Measurements from ENCODE around the gene KDSR.
A peak's percentile ranks its signal among the peaks of the same experiment; 100 is the strongest.

The KDSR gene

DNA sequence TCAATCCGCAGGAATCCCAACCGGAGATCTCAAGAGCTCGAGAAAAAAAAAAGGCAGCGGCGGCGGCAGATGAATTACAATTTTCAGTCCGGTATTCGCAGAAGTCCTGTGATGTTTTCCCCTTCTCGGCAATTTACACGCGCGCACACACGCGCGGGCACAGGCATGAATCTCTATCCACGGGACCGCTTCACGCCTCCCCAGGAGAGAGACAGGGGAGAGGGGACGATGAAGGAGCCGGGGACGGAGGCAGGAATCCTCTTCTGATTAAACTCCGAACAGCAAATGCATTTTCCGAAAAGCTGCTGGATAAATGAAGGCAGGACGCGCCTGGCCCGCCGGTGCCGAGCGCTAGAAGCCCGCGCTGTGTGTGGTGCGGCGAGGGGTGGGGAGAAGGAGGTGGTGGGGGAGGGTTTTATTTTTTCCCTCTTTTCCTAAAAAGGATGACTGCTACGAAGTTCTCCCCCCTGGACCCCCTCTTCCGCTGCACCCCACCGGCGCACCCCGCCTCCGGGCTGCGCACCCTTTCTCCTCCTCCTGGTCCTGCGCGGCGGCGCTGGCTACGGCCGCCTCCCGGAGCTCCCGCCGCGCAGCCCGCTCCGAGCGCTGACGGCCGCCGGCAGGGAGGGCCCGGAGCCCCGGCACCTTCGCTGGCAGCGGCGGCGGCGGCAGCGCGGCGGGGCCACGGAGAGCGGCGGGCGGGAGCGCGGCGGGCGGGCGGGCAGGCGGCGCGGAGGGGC is 47.5 kb downstream of the KDSR start, which contains the start of gene BCL2:
BCL2 (minus strand) TSS at position 387 of the 740 bp plus-strand sequence.
- peak; percentile 45 to 68 for DNase-seq

DNA sequence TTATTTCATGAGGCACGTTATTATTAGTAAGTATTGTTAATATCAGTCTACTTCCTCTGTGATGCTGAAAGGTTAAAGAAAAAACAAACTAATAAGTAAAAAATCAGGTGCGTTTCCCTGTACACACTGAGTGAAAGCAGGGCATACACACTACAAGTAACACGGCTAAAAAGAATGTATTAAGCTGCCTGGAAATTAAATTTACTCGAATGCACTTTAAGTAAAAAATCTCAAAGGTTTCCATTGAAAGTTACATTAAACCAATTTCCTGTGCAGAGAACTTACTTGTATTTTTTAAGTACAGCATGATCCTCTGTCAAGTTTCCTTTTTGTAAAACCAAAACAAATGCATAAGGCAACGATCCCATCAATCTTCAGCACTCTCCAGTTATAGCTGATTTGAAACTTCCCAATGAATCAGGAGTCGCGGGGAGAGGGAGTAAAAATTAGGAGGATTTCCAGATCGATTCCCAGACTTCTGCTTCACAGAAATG is 48.1 kb downstream of the KDSR start:
- DNase-seq: peak in 1 of 2 experiments; percentile 37

DNA sequence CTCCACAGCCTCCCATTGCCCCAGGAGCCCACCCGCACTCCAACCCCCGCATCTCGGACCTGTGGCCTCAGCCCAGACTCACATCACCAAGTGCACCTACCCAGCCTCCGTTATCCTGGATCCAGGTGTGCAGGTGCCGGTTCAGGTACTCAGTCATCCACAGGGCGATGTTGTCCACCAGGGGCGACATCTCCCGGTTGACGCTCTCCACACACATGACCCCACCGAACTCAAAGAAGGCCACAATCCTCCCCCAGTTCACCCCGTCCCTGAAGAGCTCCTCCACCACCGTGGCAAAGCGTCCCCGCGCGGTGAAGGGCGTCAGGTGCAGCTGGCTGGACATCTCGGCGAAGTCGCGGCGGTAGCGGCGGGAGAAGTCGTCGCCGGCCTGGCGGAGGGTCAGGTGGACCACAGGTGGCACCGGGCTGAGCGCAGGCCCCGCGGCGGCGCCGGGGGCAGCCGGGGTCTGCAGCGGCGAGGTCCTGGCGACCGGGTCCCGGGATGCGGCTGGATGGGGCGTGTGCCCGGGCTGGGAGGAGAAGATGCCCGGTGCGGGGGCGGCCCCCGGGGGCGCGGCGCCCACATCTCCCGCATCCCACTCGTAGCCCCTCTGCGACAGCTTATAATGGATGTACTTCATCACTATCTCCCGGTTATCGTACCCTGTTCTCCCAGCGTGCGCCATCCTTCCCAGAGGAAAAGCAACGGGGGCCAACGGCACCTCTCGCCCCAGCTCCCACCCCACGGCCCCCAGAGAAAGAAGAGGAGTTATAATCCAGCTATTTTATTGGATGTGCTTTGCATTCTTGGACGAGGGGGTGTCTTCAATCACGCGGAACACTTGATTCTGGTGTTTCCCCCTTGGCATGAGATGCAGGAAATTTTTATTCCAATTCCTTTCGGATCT is 48.8 kb downstream of the KDSR start:
- DNase-seq: peak; percentile 72 to 76

DNA sequence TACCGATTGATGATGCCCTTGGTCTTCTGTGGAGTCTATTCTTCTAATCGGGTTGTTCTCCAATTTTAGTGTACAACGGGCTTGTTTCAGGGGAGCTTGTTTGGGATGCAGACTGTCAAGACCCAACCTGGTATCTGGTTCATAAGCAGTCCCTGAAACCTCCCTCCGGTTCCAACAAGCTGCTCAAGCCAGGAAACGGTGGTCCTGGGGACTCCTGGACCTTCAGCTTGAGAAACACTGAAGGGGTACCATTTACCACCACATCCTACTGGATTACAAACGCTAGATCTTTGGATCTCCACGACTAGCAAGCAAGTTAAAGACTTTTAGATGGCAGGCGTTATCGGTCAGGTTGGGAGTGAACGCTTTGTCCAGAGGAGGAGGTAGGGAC is 49.5 kb downstream of the KDSR start:
- no peak for DNase-seq

DNA sequence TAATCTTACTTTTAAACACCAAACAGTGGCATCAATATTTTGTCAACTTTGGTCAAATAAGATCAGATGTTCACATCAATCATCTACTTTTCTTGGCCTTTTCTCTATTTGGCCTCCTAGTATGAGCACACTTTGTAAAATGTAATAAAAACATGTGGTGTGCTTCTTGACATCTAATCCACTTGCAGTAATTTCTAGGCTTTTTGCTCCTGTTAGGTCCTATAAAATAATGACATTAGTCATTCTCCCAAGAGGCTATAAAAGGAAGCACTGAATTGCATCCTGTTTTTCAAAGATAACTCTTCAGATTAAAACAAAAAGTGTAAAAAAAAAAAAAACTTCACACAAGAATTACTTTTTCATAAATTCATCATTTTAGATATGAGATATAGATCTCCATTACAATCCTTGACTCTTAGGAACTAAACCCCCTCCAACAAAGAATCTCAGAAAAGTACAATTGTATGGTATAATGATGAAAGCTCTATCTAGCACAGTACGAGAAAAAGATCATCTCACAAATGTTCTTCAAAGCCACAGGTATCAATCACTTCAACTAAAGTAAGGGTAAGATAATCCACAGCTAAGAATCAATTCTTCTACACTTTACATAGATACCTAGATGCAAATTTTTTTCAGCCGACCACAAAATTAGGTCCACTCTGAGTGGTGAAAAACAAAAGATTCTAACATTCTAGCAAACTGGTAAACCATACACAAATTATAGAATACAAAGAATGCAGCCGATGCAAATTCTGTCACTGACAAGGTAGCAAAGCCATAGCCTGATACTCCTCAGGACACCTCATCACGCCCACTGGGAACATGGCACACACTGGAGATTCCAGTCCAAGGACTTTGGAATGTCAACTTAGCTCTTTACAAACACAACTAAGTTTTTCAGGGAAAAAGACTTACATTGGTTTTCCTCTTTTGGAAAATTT is 50.1 kb downstream of the KDSR start:
- DNase-seq: no peak

DNA sequence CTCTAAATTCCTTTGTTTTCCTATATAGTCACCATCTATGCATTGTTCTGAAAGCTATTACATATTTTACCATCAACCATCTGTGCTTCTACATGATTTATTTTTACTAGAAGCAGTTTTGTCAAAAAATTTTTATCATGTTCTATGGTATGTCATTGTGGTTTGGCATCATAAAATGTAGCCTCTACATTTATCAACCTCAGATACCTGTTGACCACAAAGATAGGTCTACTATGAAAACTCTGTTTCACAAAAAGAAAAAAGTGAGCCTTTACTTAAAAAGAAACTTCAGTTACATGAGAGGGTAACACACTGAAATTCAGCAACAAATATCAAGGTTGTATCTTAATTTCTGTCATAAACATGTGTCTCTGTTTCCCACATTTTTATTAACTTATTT is 51.1 kb downstream of the KDSR start:
- DNase-seq: no peak

DNA sequence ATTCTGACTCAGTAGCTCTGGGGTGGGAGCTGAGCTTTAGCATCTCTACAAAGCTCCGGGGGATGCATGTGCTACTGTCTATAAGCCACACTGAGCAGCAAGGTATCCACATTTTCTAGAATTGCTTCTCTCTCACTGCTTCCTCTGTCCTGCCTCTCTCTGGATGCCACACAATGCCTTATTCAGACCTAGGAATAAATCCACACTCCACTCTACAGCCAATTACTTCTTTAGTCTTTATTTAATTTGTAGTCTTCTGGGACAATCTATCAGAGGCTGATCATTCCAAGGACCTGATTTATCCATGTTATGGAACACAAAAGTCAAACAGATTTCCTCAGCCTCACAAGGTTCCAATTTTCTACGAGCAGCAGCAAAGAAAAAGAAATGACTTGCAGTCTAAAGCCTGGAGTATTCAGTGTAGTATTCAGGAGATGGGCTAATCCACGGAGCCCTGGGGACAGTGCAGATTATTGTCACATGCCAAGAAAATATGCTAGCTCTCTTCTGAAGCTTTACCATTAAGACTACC is 51.8 kb downstream of the KDSR start:
- DNase-seq: no peak

DNA sequence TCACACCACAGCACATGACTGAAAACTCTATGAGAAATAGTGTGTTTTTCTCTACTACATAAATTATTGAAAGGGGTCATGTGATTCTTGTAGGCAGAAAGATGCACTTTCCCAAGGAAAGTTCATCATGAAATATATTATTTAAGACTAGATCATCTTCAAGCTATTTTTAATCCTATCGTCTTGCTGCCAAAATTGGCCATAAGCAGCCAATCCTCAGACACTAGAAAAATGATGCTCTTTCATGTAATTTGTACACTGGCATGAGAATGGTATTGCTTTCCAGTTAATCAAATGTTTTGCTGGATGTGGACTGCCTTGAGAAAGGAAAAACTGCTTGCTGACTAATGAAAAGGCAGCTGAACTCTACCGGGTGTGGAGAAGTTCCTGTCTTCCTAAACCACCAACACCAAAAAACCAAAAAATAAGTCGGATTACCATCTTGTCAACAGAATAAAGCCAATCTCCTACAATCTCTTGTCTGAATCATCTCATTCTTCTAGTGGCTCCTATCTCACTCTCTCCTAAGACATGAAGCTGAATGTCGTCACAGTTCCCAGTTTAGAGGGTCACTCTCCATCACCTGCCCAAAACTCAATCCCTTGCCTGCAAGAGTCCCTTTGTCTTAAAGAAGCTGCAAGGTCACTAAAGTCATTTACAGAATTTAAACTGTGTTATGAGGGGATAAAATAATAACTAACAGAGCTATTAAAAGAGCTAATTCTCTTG is 52.8 kb downstream of the KDSR start:
- no peak for DNase-seq

DNA sequence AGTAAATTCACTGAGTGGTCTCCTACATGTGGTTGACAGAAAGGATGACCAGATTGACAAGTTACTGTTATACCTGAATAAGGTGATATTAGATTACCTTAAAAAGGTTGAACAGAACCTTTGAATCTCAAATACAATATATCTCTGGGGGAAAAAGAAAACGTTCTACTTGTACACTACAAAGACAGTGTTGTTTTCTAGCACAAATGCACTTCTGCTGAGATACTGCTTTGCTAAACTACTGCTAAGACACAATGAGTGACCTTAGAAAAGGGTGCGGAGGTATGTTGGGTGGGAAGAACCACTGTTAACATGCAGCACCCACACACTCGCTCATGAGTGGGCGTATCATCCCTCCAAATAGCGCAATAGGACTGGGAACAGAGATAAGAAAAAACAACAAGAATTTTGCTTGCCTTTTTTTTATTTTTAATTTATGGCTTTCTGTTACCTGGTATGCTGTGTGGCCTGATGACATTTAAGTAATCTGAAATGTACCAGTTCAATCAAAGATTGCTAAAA is 53.5 kb downstream of the KDSR start:
- no peak for DNase-seq

DNA sequence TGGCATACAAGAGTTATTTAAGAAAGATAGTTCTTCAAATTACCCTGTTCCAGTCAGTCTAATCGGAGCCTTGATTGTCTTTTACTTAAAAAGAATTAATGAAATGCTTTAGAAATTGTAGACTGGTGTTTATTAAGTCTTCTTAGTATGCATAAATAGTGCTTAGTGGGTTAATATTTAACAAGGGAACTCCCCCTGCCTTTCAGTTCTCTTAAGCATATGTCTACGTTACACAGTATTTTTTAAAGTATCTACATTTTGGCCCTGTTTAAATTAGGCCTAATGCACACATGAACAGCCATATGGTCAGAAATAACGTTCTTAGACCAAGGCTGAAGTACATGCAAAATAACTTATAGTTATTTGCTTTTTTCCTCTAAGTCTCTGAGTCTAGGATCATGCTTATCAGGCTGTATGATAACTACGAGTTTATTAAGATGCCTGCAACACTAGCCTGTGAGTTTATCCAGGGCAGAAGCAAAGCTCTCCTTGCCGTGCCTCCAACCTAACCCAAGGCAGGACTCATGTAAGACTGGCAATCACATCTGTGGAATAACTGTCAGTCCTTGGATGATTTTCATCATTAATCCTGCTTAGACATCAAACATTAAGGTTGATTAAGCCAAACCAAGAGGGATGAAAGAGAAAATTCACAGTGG is 54.1 kb downstream of the KDSR start:
- no peak for DNase-seq

DNA sequence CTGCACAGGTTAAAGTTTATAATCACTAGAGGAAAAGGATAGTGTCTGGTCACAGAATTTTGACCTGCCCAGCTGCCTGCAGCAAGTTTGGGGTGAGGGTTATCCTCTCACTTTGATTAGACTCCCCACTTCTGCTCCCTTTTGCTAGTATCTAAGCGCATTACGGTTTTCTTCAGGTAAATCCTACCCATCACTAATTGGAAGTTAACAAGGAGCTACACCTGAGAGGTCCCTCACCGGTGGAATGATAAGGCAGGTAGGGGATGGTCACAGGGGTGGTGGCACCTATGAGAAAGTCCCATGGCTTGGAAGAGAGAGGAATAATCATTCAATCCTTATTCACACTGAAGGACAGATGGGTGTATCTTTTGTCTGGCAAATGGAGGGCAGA is 55.0 kb downstream of the KDSR start:
- DNase-seq: no peak

DNA sequence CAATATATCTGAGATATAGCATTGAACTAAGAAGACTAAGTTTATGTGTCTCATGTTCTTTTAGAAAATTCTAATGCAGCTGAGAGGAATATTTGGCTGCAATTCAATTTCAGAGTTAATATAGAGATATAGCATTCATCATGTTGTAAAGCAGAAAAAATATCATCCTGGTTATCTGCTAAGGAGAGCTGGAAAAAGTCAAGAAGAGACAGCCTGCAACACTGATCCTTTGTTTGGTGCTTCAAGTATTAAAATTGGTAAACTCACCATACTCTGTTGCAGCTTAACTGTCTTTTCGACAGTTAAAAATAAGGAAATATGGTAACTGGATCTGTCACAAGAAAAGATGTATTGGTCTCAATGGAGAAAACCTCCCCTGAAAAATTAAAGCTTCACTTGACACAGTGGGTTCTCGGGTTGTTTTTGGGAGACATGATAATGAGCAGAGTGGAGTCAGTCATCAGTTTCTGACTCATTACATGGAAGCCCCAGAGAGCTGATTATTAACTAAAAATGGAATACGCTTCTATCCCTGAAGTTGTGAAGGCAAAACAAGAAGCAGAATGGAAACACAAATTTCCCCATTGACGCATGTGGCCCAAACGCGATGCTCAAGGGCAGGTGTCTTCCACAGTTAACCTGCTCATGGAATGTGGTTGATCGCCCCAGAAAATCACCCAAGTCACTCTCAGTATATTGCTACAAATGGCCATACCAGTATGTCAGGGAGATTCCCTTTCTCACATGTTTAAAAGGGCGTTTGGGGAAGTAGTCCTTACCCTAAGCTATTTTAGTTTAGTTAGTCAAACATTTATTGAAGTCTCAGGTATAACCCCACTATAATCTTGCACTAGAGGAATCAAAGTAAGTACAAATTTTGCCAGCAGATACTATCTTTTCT is 55.6 kb downstream of the KDSR start:
- DNase-seq: no peak

DNA sequence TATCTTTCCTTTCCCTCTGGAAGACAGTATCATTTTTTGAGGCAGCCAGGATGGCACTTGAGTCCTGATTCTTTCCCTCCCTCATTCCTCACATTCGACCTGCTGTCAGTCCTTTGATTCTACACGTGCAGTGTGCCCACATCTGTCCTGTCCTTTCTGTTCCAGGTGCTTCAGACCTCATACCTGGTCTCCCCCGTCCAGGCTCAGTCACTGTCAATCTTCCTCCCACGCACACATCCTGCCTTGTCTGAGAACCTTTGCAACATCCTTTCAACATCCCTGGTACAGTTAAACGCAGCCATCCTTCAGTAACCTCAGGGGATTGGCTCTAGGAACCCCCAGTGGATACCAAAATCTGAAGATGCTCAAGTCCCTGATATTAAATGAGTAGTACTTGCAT is 57.6 kb downstream of the KDSR start:
- no peak for DNase-seq

DNA sequence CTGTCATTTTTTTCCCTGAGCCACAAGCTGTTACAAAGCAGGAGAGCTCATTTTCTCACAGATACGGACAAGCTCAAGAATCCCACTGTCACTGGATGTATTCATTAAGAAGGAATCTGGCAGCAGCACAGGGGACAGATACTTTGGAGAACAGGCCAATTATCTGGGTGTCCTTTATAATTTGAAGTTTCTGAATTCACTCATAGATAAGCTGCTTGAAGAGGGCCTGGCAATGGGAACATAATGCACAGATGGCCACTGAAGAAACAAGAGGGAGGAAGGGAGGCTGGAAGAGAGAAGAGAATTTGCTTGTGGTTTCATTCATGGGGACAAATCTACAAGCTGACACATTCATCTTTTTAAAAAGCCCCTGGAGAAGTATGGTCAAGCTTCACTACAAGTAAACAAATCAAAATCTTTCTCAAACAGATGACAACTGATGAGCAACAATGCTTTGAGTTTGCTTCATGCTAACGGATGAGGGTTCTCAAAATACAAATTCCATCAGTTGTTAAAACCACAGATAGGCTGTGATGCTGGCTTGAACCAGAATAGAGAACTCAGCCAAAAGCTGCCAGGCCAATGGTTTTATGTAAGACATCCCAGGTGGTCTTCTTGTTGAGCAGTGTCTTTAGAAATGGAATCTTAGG is 59.3 kb downstream of the KDSR start:
- DNase-seq: no peak

DNA sequence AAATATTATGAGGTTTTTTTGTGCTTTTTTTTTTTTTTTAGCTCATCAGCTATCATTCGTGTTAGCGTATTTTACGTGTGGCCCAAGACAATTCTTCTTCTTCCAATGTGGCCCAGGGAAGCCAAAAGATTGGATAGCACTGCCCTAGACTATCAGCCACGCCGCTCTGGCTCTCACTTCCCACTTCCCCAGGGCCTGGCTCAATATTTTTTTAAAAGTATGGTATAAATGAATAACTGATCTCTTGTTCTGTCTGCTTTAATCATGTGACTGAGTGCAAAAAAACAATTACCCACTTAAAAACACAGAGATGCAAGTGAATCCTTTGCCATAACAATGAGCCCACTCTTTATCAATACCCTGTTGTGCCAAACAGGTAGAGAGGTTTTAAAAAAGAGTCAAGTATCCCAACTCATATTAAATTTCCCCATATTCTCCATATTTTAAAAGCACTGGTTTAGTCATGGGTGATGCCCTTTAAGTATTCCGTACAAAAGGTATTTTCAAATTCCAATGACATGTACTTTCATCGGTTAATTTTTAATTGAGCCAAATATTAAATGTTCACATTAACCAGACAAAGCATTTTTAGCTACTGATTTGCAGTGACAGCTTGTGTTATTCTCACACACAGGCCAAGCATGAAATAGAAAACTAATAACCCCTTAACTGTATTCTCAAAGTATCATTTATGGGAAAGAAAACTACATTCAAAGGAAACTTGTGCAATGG is 60.0 kb downstream of the KDSR start:
- no peak for DNase-seq

DNA sequence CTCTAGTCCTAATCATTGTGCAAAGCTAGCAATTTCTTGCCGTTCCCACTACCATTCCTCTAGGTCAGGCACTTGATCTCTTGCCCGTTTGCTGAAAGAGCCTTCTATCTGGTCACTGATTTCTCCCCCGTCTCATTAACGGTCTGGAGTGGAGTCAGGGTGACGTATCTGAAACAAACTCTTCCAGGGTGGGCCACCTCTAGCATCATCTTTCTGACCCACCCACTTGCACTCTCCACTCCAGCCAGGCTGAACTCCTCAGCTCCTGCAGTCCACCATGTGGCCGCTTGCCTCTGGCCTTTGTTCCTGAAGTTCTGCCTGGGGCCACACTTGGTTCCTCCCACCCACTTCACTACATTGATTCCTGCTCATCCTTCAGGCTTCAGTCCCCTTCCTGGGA is 60.8 kb downstream of the KDSR start:
- no peak for DNase-seq

DNA sequence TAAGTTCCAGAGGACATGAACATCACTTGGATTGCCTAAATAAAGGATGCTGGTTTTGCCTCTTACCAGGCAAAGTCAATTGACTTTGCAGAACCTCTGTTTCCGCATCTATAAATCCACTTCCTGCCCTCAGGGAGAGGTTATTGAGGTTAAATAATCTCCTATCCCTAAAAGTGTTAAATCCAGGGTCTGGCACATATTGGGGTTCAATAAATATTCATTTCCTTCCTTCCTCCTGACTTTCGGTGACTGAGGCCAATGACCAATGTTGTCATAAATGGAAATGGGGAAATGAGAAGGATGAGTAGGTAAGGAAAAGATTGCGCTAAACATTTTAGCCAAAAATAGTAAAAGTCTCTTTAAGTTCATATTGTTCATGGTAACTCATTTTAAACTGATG is 63.5 kb downstream of the KDSR start:
- no peak for DNase-seq

DNA sequence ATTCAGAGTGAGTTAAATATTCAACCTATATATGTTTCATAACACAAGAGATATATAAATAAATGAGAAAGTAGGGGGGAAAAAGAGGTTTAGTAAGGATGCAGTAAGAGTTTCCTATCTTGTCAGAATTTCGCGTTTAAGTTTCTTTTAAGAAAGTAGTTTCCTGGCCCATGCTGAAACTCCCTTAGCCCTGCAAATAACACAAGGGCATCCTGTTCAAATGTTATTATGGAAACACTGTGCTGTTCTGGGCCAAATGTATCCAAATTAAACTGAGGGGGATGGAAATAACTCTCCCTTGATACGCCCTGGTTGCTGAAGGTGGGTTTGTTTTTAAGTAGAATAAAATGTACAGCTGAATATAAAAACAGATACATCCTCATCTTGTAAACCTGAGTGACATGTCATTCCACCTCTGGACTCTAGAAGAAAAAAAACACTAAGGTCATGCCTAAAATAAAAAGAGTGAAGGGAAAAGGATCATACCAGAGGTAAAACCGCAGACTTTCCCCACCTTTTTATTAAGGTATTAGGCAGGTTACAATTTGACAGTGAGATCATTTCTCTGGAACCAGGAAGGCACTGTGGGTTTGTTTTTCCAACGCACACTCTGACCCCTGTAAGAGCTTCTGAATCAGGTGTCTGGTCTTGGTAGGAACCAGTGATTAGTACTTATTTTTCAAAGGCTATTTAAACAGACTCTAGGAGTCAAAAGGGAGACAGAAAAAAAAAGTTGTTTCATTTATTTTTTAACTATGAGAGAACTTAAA is 64.2 kb downstream of the KDSR start:
- no peak for DNase-seq
